ENCODE measurements around the gene MRPL44.

The MRPL44 gene

DNA sequence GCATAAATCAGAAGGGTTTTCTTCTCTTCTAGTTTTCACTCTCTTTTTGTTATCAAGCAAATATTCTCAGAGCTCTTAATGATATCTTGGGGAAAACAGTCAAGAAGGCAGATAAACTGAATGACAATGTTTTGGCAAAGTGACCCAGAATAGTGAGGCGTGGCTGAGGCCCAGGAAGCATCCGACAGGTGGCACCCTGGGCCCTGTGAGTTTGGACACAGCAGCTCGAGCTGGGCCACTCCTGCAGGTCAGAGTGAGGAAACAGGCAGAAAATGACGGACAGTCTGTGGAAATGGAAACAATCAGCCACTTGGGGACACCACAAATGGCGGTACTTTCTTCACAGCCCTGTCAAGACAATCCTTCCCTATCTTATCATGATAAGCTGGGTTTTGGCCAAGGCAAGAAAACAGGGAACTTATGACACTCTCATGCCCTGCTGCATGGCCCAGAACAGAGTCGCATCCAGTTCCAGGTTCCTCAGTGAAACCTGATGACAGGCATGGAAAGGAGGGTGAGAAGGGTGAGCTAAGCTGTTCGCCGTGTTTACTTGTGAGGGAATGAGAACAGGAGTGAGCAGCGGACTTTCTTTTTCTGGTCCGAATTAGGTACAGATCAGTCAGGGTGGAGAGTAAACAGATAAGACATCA, 32.1 kb downstream of the MRPL44 start:
- Histone ChIP-seq H3K9me3 (ENCODE audit: insufficient read depth, low read length) (no peaks in the 10 kb centered on the region), H3K9ac (ENCODE audit: insufficient read length, low read depth) (no peak overlapping the region), H3K36me3 (ENCODE audit: insufficient read depth, insufficient read length, low read length) (peaks cover 69% of the 10 kb centered on the region), H3K4me3 (ENCODE audit: insufficient read length, low read depth) (no peak overlapping the region), H3K4me1 (ENCODE audit: insufficient read depth, insufficient read length) (no peaks in the 10 kb centered on the region), H3K27me3 (ENCODE audit: insufficient read depth, insufficient read length) (no peaks in the 10 kb centered on the region)
- no peak for DNase-seq (ENCODE audit: low read depth, low spot score)
- TF ChIP-seq ZNF274 (IDR thresholded peaks at IDR 0.05; ENCODE audit: low read depth, low read length) (no peak), SUZ12 (IDR thresholded peaks at IDR 0.05; ENCODE audit: extremely low read depth, insufficient read depth, insufficient read length) (no peak), YY1 (IDR thresholded peaks at IDR 0.05; ENCODE audit: insufficient read depth, insufficient read length) (no peak)

DNA sequence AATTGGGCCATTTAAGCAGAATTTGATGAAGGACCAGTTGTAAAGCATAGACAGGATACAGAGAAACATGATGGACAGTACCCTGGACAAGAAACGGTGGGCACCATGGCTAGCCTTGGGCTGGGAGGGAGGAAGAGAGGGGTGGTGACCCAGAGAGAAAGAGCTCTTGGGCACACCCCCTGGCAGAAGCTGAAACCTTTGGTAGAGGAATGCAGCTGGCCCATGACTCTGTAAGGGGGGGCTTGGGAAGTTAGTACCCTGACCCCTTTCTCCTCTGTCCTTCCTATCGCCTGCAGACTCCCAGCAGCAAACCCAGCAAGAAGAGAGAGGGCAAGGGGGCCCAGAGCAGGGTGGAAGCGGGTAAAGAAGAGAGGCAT, 32.6 kb downstream of the MRPL44 start:
- no peak for DNase-seq (ENCODE audit: low read depth, low spot score)
- H3K4me1 ChIP-seq (ENCODE audit: insufficient read depth, insufficient read length): no peaks in the 10 kb centered on the region
- peaks cover 66% of the 10 kb centered on the region for H3K36me3 ChIP-seq (ENCODE audit: insufficient read depth, insufficient read length, low read length)
- H3K9ac ChIP-seq (ENCODE audit: insufficient read length, low read depth): no peak overlapping the region
- no peaks in the 10 kb centered on the region for H3K9me3 ChIP-seq (ENCODE audit: insufficient read depth, low read length)
- H3K27me3 ChIP-seq (ENCODE audit: insufficient read depth, insufficient read length): no peaks in the 10 kb centered on the region
- TF ChIP-seq SUZ12 (IDR thresholded peaks at IDR 0.05; ENCODE audit: extremely low read depth, insufficient read depth, insufficient read length) (no peak), YY1 (IDR thresholded peaks at IDR 0.05; ENCODE audit: insufficient read depth, insufficient read length) (no peak), ZNF274 (IDR thresholded peaks at IDR 0.05; ENCODE audit: low read depth, low read length) (no peak)
- H3K4me3 ChIP-seq (ENCODE audit: insufficient read length, low read depth): no peak overlapping the region

DNA sequence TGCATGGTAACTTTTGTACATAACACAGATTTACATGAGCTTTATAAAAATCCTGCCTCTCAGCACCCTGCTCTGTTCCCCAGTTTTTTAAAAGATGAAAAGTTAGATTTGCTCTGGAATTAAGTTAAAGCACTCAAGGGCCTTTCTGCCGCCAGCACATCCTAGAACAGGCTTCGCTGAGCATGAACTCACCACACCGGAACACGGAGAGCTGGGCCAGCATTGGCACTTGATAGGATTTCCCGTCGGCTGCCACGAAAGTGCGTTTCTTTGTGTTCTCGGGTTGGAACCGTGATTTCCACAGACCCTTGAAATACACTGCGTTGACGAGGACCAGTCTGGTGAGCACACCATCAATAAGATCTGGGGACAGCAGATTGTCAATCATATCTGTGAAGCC, 34.3 kb downstream of the MRPL44 start:
- H3K4me3 ChIP-seq (ENCODE audit: insufficient read length, low read depth): no peak overlapping the region
- H3K9me3 ChIP-seq (ENCODE audit: insufficient read depth, low read length): no peaks in the 10 kb centered on the region
- no peak for TF ChIP-seq YY1 (IDR thresholded peaks at IDR 0.05; ENCODE audit: insufficient read depth, insufficient read length)
- TF ChIP-seq ZNF274 (IDR thresholded peaks at IDR 0.05; ENCODE audit: low read depth, low read length): no peak
- TF ChIP-seq SUZ12 (IDR thresholded peaks at IDR 0.05; ENCODE audit: extremely low read depth, insufficient read depth, insufficient read length): no peak
- H3K9ac ChIP-seq (ENCODE audit: insufficient read length, low read depth): no peak overlapping the region
- H3K27me3 ChIP-seq (ENCODE audit: insufficient read depth, insufficient read length): no peaks in the 10 kb centered on the region
- peaks cover 68% of the 10 kb centered on the region for H3K36me3 ChIP-seq (ENCODE audit: insufficient read depth, insufficient read length, low read length)
- no peak for DNase-seq (ENCODE audit: low read depth, low spot score)
- H3K4me1 ChIP-seq (ENCODE audit: insufficient read depth, insufficient read length): no peaks in the 10 kb centered on the region

DNA sequence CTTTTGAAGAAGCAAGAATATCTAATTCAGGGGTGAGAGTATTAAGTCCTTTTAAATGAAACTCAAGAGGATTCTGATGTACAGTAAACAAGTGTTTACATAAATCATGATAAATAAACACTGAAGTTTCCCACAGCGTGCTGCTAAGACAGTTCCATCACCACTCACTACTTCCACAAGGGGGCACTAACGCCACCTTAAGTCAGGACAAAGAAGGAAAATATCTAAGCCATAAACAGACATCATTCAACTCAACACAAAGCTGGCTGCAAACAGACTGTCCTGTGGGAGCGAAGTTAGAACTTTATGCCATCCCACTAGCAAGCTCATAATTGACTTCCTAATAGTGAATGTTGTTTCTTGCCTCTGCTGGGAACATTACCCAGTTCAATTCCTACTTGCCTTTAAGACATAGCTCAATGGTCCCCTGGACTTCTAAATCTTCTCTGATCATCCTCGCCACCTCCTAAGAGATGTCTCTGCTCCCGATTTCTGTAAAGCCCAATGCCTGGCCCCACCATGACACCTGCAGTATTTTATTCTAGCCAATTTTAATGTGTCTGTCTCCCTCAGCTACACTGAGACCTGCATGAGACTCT, 36.5 kb downstream of the MRPL44 start:
- no peaks in the 10 kb centered on the region for H3K27me3 ChIP-seq (ENCODE audit: insufficient read depth, insufficient read length)
- H3K9me3 ChIP-seq (ENCODE audit: insufficient read depth, low read length): no peaks in the 10 kb centered on the region
- H3K36me3 ChIP-seq (ENCODE audit: insufficient read depth, insufficient read length, low read length): peaks cover 69% of the 10 kb centered on the region
- no peak overlapping the region for H3K9ac ChIP-seq (ENCODE audit: insufficient read length, low read depth)
- TF ChIP-seq SUZ12 (IDR thresholded peaks at IDR 0.05; ENCODE audit: extremely low read depth, insufficient read depth, insufficient read length): no peak
- TF ChIP-seq ZNF274 (IDR thresholded peaks at IDR 0.05; ENCODE audit: low read depth, low read length): no peak
- no peak for TF ChIP-seq YY1 (IDR thresholded peaks at IDR 0.05; ENCODE audit: insufficient read depth, insufficient read length)
- DNase-seq (ENCODE audit: low read depth, low spot score): peak; percentile 83
- H3K4me3 ChIP-seq (ENCODE audit: insufficient read length, low read depth): no peak overlapping the region
- H3K4me1 ChIP-seq (ENCODE audit: insufficient read depth, insufficient read length): no peaks in the 10 kb centered on the region

DNA sequence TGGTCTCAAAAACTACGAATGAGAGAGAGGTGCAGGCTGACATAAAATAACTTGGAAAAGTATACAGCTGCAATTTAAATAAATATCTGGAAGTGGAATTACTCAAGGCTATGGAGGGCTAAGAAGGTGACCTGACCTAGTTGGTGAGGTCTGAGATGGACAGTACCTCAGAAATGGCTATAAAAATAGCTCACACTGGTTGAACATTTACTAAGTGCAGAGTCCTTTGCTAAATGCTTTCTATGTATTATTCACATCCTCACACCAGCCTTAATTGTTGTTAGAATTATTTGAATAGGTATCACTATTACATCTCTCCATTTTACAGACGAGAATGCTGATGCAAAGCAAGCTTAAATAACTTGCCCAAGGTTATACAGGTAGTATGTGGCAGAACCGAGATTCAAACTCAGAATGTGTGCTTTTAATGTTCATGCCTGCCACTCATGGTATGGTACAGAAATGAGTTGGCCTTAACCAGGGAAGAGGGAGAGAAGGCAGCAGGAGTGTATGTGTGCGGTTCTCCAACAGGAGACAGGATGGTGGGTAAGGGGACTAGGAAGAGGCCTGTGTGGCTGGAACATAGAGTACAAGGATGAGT, 37.4 kb downstream of the MRPL44 start:
- H3K9me3 ChIP-seq (ENCODE audit: insufficient read depth, low read length): no peaks in the 10 kb centered on the region
- peaks cover 71% of the 10 kb centered on the region for H3K36me3 ChIP-seq (ENCODE audit: insufficient read depth, insufficient read length, low read length)
- no peak overlapping the region for H3K4me3 ChIP-seq (ENCODE audit: insufficient read length, low read depth)
- no peaks in the 10 kb centered on the region for H3K4me1 ChIP-seq (ENCODE audit: insufficient read depth, insufficient read length)
- H3K27me3 ChIP-seq (ENCODE audit: insufficient read depth, insufficient read length): no peaks in the 10 kb centered on the region
- H3K9ac ChIP-seq (ENCODE audit: insufficient read length, low read depth): no peak overlapping the region
- TF ChIP-seq ZNF274 (IDR thresholded peaks at IDR 0.05; ENCODE audit: low read depth, low read length): no peak
- no peak for DNase-seq (ENCODE audit: low read depth, low spot score)

DNA sequence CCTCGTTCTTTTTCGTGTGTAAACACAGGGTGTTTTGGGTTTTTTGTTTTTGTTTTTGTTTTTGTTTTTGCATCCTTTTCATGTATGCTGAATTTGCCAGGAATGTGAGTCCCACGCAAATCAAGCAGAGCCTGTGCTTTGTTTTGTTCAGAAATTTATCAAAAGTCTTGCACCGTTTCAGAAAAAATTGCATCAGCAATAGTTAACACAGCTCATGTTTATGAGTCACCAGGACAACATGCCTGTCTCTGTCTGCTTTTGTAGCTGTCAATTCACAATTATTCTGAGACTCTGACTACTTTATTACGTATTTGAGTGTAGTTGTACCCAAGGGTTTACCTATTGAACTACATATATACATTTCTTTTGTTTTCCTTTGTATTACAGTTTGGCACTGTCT, 38.3 kb downstream of the MRPL44 start:
- TF ChIP-seq YY1 (IDR thresholded peaks at IDR 0.05; ENCODE audit: insufficient read depth, insufficient read length): no peak
- no peak for TF ChIP-seq SUZ12 (IDR thresholded peaks at IDR 0.05; ENCODE audit: extremely low read depth, insufficient read depth, insufficient read length)
- no peak for TF ChIP-seq ZNF274 (IDR thresholded peaks at IDR 0.05; ENCODE audit: low read depth, low read length)
- no peaks in the 10 kb centered on the region for H3K27me3 ChIP-seq (ENCODE audit: insufficient read depth, insufficient read length)
- no peak overlapping the region for H3K9ac ChIP-seq (ENCODE audit: insufficient read length, low read depth)
- no peaks in the 10 kb centered on the region for H3K9me3 ChIP-seq (ENCODE audit: insufficient read depth, low read length)
- H3K4me3 ChIP-seq (ENCODE audit: insufficient read length, low read depth): no peak overlapping the region
- DNase-seq (ENCODE audit: low read depth, low spot score): no peak
- no peaks in the 10 kb centered on the region for H3K4me1 ChIP-seq (ENCODE audit: insufficient read depth, insufficient read length)
- H3K36me3 ChIP-seq (ENCODE audit: insufficient read depth, insufficient read length, low read length): peaks cover 71% of the 10 kb centered on the region

DNA sequence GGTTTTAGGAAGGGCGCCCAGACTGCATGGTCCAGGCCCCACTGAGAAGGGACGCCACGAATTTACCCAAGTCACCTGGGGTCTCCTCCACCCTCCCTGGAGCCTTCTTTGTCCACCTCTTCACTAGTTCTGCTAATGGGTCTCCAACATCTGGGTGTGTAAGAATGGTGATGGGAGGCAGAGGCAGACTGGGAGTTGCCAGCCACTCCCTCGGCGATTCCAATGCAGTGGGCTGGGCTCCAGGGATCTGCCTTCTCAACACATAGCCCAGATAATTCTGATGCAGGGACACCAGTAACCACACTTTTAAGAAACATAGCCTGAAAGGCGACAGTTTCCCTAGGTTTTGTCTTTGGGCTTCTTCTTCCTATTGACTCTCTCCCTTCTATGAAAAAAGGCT, 39.1 kb downstream of the MRPL44 start:
- TF ChIP-seq ZNF274 (IDR thresholded peaks at IDR 0.05; ENCODE audit: low read depth, low read length): no peak
- TF ChIP-seq SUZ12 (IDR thresholded peaks at IDR 0.05; ENCODE audit: extremely low read depth, insufficient read depth, insufficient read length): no peak
- no peak for TF ChIP-seq YY1 (IDR thresholded peaks at IDR 0.05; ENCODE audit: insufficient read depth, insufficient read length)
- Histone ChIP-seq H3K36me3 (ENCODE audit: insufficient read depth, insufficient read length, low read length) (peaks cover 69% of the 10 kb centered on the region), H3K4me3 (ENCODE audit: insufficient read length, low read depth) (no peak overlapping the region), H3K9ac (ENCODE audit: insufficient read length, low read depth) (no peak overlapping the region), H3K9me3 (ENCODE audit: insufficient read depth, low read length) (0 out of 2 replicates have a peak, but pooled peaks cover 7% of the 10 kb centered on the region), H3K4me1 (ENCODE audit: insufficient read depth, insufficient read length) (no peaks in the 10 kb centered on the region), H3K27me3 (ENCODE audit: insufficient read depth, insufficient read length) (no peaks in the 10 kb centered on the region)
- no peak for DNase-seq (ENCODE audit: low read depth, low spot score)
